GM19351 (cell line): Measurements from ENCODE around the gene STIM1.
"Not testable (repeated sequence)": the region's sequence is repeated elsewhere in the genome, so short reads cannot be mapped to it uniquely, and the experiment has no call there.

Experiments used
- ATAC-seq: cut with Tn5 transposase; IDR thresholded peaks from one replicate; pipeline ENCODE4 v1.9.1; 2021; ENCODE audit warnings: mild to moderate bottlenecking, moderate library complexity; ENCODE audit not compliant: unreplicated experiment

STIM1 gene

GRCh38 chr11:3971756-3972404 is 116.4 kb downstream of the STIM1 start:
- ATAC-seq, result no peak

- no peak for ATAC-seq
Observed at GRCh38 chr11:3972431-3972830, 117.0 kb downstream of the STIM1 start.

- ATAC-seq, result no peak
Observed at GRCh38 chr11:3977078-3977477, 121.6 kb downstream of the STIM1 start.

- no peak for ATAC-seq
Observed at GRCh38 chr11:3981084-3981633, 125.7 kb downstream of the STIM1 start.

GRCh38 chr11:3982431-3982830 is 127.0 kb downstream of the STIM1 start:
- ATAC-seq, result no peak

GRCh38 chr11:3983101-3983500 is 127.6 kb downstream of the STIM1 start:
- ATAC-seq, result no peak

GRCh38 chr11:3984896-3985295 is 129.4 kb downstream of the STIM1 start:
- no peak for ATAC-seq

GRCh38 chr11:3985631-3986030 is 130.2 kb downstream of the STIM1 start:
- ATAC-seq, result no peak

GRCh38 chr11:3986301-3986700 is 130.8 kb downstream of the STIM1 start:
- no peak for ATAC-seq

GRCh38 chr11:3989276-3989920 is 133.9 kb downstream of the STIM1 start:
- no peak for ATAC-seq

GRCh38 chr11:3989921-3990290 is 134.4 kb downstream of the STIM1 start:
- ATAC-seq, result no peak

- no peak for ATAC-seq
Observed at GRCh38 chr11:3990406-3990805, 134.9 kb downstream of the STIM1 start.

- ATAC-seq, result no peak
Observed at GRCh38 chr11:3992964-3993363, 137.5 kb downstream of the STIM1 start.

- no peak for ATAC-seq
Observed at GRCh38 chr11:3994030-3994640, 138.7 kb downstream of the STIM1 start.

- ATAC-seq, result no peak
Observed at GRCh38 chr11:3995307-3995706, 139.8 kb downstream of the STIM1 start.

- ATAC-seq, result no peak
Observed at GRCh38 chr11:3995949-3996554, 140.6 kb downstream of the STIM1 start.

GRCh38 chr11:3996651-3997050 is 141.2 kb downstream of the STIM1 start:
- no peak for ATAC-seq

- ATAC-seq, result not testable (repeated sequence)
Observed at GRCh38 chr11:4004753-4005152, 149.3 kb downstream of the STIM1 start.

- ATAC-seq, result no peak
Observed at GRCh38 chr11:4006946-4007680, 151.6 kb downstream of the STIM1 start.

- no peak for ATAC-seq
Observed at GRCh38 chr11:4008116-4008515, 152.7 kb downstream of the STIM1 start.

- not testable (repeated sequence) for ATAC-seq
Observed at GRCh38 chr11:4016602-4017001, 161.1 kb downstream of the STIM1 start.
